Measurements from ENCODE around the gene FAM110C.
A peak's percentile ranks its signal among the peaks of the same experiment; 100 is the strongest.

Gene FAM110C

GRCh38 chr2:66853-67252 lies 20.5 kb upstream of the FAM110C start:
- H3K9ac ChIP-seq (ENCODE audit: low read depth, low read length): no peak overlapping the region
- H3K36me3 ChIP-seq (ENCODE audit: insufficient read depth, low read depth, low read length): no peaks in the 10 kb centered on the region
- peaks cover 16% of the 10 kb centered on the region; the same call in 1 of the 2 replicates for H3K4me1 ChIP-seq (ENCODE audit: insufficient read depth, low read length)
- no peaks in the 10 kb centered on the region for H3K9me3 ChIP-seq (ENCODE audit: insufficient read depth, low read depth, low read length)
- no peak overlapping the region for H3K27ac ChIP-seq (ENCODE audit: low read length)
- H3K4me3 ChIP-seq (ENCODE audit: low read length): no peak overlapping the region
- H3K27me3 ChIP-seq (ENCODE audit: insufficient read depth, low read length): no peaks in the 10 kb centered on the region

- H3K27ac ChIP-seq (ENCODE audit: low read length): no peak overlapping the region
- H3K4me3 ChIP-seq (ENCODE audit: low read length): no peak overlapping the region
- no peaks in the 10 kb centered on the region for H3K9me3 ChIP-seq (ENCODE audit: insufficient read depth, low read depth, low read length)
- H3K4me1 ChIP-seq (ENCODE audit: insufficient read depth, low read length): peaks cover 16% of the 10 kb centered on the region; the same call in 1 of the 2 replicates
- H3K36me3 ChIP-seq (ENCODE audit: insufficient read depth, low read depth, low read length): no peaks in the 10 kb centered on the region
- no peaks in the 10 kb centered on the region for H3K27me3 ChIP-seq (ENCODE audit: insufficient read depth, low read length)
- H3K9ac ChIP-seq (ENCODE audit: low read depth, low read length): peak overlapping the region; percentile 3; the same call in 1 of the 2 replicates
Observed at GRCh38 chr2:65121-65520, 18.8 kb upstream of the FAM110C start.

DNA sequence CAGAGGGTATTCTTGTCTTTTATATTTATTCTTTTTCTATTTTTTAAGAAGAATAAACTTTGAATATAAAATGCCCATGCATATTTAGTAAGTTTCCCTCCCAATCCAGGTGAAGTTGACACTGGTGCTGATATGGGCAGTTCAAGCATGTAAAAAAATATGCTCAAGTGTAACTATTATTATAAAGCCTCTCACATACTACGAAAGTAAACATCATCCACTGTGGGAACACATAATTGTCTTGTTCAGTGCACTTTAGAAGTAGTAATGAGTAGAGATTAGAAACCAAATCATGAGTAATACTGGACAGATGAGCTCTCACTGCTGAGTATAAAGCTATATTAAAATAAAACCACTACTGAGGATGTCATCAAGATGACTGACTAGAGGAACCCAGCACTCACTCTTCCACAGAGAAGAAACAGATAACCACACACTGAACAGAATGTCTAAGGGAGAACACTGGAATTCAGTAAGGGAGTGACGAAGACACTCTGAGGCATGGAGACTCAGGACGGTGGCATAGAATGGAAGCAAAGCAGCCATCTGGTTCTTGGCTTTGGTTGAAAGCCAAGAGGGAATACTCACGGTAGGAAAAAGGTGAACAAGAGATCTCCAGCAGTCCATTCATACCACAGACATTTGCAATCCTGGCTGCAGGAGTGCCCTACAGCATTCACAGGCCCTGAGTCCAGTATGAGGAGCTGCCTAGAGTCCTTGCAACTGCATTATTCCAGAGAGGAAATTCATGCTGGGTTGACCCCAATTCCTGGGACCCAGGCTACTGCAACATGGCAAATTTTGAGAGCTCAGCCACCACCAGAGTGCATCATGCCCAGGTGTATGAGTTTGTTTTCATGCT lies 9.5 kb upstream of the FAM110C start:
- Histone ChIP-seq H3K27me3 (ENCODE audit: insufficient read depth, low read length) (no peaks in the 10 kb centered on the region), H3K4me1 (ENCODE audit: insufficient read depth, low read length) (no peaks in the 10 kb centered on the region), H3K9me3 (ENCODE audit: insufficient read depth, low read depth, low read length) (peaks cover 4% of the 10 kb centered on the region; the same call in 1 of the 2 replicates), H3K4me3 (ENCODE audit: low read length) (no peak overlapping the region), H3K9ac (ENCODE audit: low read depth, low read length) (no peak overlapping the region), H3K27ac (ENCODE audit: low read length) (no peak overlapping the region), H3K36me3 (ENCODE audit: insufficient read depth, low read depth, low read length) (no peaks in the 10 kb centered on the region)

- Histone ChIP-seq H3K4me3 (ENCODE audit: low read length) (no peak overlapping the region), H3K27me3 (ENCODE audit: insufficient read depth, low read length) (peaks cover 19% of the 10 kb centered on the region), H3K36me3 (ENCODE audit: insufficient read depth, low read depth, low read length) (no peaks in the 10 kb centered on the region), H3K4me1 (ENCODE audit: insufficient read depth, low read length) (peaks cover 6% of the 10 kb centered on the region; the same call in 1 of the 2 replicates), H3K27ac (ENCODE audit: low read length) (no peak overlapping the region), H3K9me3 (ENCODE audit: insufficient read depth, low read depth, low read length) (no peaks in the 10 kb centered on the region), H3K9ac (ENCODE audit: low read depth, low read length) (no peak overlapping the region)
Observed at GRCh38 chr2:51613-52012, 5.3 kb upstream of the FAM110C start.

DNA sequence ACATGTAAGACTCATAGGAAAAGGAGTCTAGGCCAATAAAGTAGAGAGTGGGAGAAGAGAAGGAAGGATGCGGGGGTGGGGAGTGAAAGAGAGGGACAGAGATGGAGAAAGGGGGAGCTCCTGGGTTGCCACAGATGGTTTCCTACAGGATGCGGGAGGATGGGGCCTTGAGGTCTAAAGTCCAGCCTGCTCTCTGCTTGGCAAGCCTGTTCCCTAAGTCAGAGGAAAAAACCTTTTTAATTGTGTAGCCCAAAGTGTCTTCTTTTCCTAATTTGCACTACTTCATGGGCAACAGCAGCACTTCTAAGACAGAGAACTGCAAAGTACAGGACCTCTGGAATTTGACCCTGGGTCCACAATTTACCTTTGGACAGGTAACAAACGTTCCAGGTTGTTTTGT lies 1.4 kb upstream of the FAM110C start:
- no peaks in the 10 kb centered on the region; the same call in 1 of the 2 replicates for H3K36me3 ChIP-seq (ENCODE audit: insufficient read depth, low read depth, low read length)
- peak overlapping the region; percentile 87; the same call in 1 of the 2 replicates for H3K4me3 ChIP-seq (ENCODE audit: low read length)
- H3K9ac ChIP-seq (ENCODE audit: low read depth, low read length): no peak overlapping the region
- H3K4me1 ChIP-seq (ENCODE audit: insufficient read depth, low read length): peaks cover 23% of the 10 kb centered on the region
- peaks cover 45% of the 10 kb centered on the region for H3K27me3 ChIP-seq (ENCODE audit: insufficient read depth, low read length)
- no peak overlapping the region for H3K27ac ChIP-seq (ENCODE audit: low read length)
- H3K9me3 ChIP-seq (ENCODE audit: insufficient read depth, low read depth, low read length): no peaks in the 10 kb centered on the region

DNA sequence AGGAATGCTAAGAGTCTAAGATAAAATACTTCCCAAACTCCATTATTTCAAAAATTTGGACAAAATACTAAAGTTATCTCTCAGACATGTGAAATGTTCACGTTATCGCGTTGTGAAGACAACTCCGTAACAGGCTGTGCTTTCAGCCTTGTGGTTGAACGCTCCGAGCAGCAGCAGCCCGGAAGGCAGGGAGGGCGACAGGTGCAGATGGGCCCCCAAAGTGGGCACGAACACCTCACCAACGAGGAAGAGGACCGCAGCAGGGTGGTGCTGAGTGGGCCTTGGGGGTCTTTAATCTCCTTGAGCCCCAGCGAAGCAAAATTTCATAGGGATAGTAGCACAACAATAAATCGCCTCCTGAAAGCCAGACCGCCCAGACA lies 1.0 kb upstream of the FAM110C start:
- H3K4me1 ChIP-seq (ENCODE audit: insufficient read depth, low read length): peaks cover 23% of the 10 kb centered on the region
- H3K27me3 ChIP-seq (ENCODE audit: insufficient read depth, low read length): peaks cover 45% of the 10 kb centered on the region
- H3K9ac ChIP-seq (ENCODE audit: low read depth, low read length): peak overlapping the region; percentile 58; the same call in 1 of the 2 replicates
- no peak overlapping the region for H3K27ac ChIP-seq (ENCODE audit: low read length)
- H3K36me3 ChIP-seq (ENCODE audit: insufficient read depth, low read depth, low read length): no peaks in the 10 kb centered on the region; the same call in 1 of the 2 replicates
- H3K4me3 ChIP-seq (ENCODE audit: low read length): peak overlapping the region; percentile 87
- no peaks in the 10 kb centered on the region for H3K9me3 ChIP-seq (ENCODE audit: insufficient read depth, low read depth, low read length)

DNA sequence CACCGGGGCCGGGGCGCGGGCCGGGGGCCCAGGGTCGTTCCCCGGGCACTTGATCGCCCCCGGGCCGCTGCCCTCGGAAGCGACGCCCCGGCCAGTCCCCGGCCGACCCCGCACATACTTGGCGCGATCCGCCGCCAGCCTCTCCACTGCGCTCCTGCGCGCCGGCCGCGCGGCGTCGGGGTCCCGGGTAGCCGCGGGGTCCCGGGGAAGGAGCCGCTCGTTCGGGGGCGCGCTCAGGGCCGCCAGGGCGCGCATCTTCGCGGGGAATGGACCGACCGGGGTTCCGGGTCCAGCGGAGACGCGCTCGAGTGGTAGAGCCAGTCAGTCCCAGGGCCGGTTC lies 204 bp downstream of the FAM110C start:
- H3K4me3 ChIP-seq (ENCODE audit: low read length): peak overlapping the region; percentile 87
- peaks cover 45% of the 10 kb centered on the region for H3K27me3 ChIP-seq (ENCODE audit: insufficient read depth, low read length)
- peaks cover 11% of the 10 kb centered on the region; the same call in 1 of the 2 replicates for H3K36me3 ChIP-seq (ENCODE audit: insufficient read depth, low read depth, low read length)
- peaks cover 23% of the 10 kb centered on the region for H3K4me1 ChIP-seq (ENCODE audit: insufficient read depth, low read length)
- H3K9ac ChIP-seq (ENCODE audit: low read depth, low read length): peak overlapping the region; percentile 60; the same call in 1 of the 2 replicates
- H3K27ac ChIP-seq (ENCODE audit: low read length): no peak overlapping the region
- no peaks in the 10 kb centered on the region for H3K9me3 ChIP-seq (ENCODE audit: insufficient read depth, low read depth, low read length)

- Histone ChIP-seq H3K9me3 (ENCODE audit: insufficient read depth, low read depth, low read length) (no peaks in the 10 kb centered on the region), H3K27ac (ENCODE audit: low read length) (no peak overlapping the region), H3K4me3 (ENCODE audit: low read length) (peak overlapping the region; percentile 87), H3K36me3 (ENCODE audit: insufficient read depth, low read depth, low read length) (peaks cover 16% of the 10 kb centered on the region; the same call in 1 of the 2 replicates), H3K27me3 (ENCODE audit: insufficient read depth, low read length) (peaks cover 45% of the 10 kb centered on the region), H3K9ac (ENCODE audit: low read depth, low read length) (peak overlapping the region; percentile 60; the same call in 1 of the 2 replicates), H3K4me1 (ENCODE audit: insufficient read depth, low read length) (peaks cover 23% of the 10 kb centered on the region)
Observed at GRCh38 chr2:45342-46130, 769 bp downstream of the FAM110C start.

GRCh38 chr2:44748-45341 lies 1.5 kb downstream of the FAM110C start:
- peak overlapping the region; percentile 60; the same call in 1 of the 2 replicates for H3K9ac ChIP-seq (ENCODE audit: low read depth, low read length)
- H3K4me3 ChIP-seq (ENCODE audit: low read length): peak overlapping the region; percentile 87
- peaks cover 23% of the 10 kb centered on the region for H3K4me1 ChIP-seq (ENCODE audit: insufficient read depth, low read length)
- peaks cover 45% of the 10 kb centered on the region for H3K27me3 ChIP-seq (ENCODE audit: insufficient read depth, low read length)
- no peaks in the 10 kb centered on the region for H3K9me3 ChIP-seq (ENCODE audit: insufficient read depth, low read depth, low read length)
- H3K36me3 ChIP-seq (ENCODE audit: insufficient read depth, low read depth, low read length): peaks cover 20% of the 10 kb centered on the region; the same call in 1 of the 2 replicates
- no peak overlapping the region for H3K27ac ChIP-seq (ENCODE audit: low read length)

GRCh38 chr2:42788-43187 lies 3.5 kb downstream of the FAM110C start:
- Histone ChIP-seq H3K36me3 (ENCODE audit: insufficient read depth, low read depth, low read length) (peaks cover 20% of the 10 kb centered on the region; the same call in 1 of the 2 replicates), H3K9me3 (ENCODE audit: insufficient read depth, low read depth, low read length) (no peaks in the 10 kb centered on the region), H3K4me3 (ENCODE audit: low read length) (no peak overlapping the region), H3K27me3 (ENCODE audit: insufficient read depth, low read length) (peaks cover 38% of the 10 kb centered on the region), H3K27ac (ENCODE audit: low read length) (no peak overlapping the region), H3K4me1 (ENCODE audit: insufficient read depth, low read length) (peaks cover 27% of the 10 kb centered on the region), H3K9ac (ENCODE audit: low read depth, low read length) (peak overlapping the region; percentile 15; the same call in 1 of the 2 replicates)

DNA sequence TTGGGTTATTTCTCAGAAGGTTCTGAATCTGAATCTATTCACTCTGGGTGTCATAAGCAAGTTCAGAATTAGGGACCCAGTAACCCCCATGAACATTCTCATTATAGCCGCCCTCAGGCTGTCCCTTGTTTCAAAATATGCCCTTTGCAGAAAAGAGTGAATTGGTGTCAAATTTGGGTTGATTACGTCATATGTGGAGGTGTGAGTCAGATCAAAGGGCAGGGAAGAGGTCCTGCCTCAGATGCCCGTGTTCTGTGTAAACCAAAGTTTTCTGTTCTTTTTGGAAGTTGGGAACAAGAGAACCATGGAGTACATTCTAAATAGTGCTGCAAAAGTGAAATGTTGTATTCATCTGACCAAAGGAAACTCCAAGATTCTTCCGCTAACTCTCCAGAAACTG lies 5.8 kb downstream of the FAM110C start:
- H3K9ac ChIP-seq (ENCODE audit: low read depth, low read length): no peak overlapping the region
- no peaks in the 10 kb centered on the region for H3K9me3 ChIP-seq (ENCODE audit: insufficient read depth, low read depth, low read length)
- peaks cover 25% of the 10 kb centered on the region for H3K4me1 ChIP-seq (ENCODE audit: insufficient read depth, low read length)
- peaks cover 21% of the 10 kb centered on the region for H3K27me3 ChIP-seq (ENCODE audit: insufficient read depth, low read length)
- no peak overlapping the region for H3K4me3 ChIP-seq (ENCODE audit: low read length)
- no peak overlapping the region for H3K27ac ChIP-seq (ENCODE audit: low read length)
- peaks cover 20% of the 10 kb centered on the region; the same call in 1 of the 2 replicates for H3K36me3 ChIP-seq (ENCODE audit: insufficient read depth, low read depth, low read length)

Measured in iPS-20b (cell line).